ENCODE data around the gene ADAM20. TPM values are rescaled to one million over a fixed set of nuclear protein-coding genes. Genes with fewer than 3 reads are reported as not detected.
A peak's percentile ranks its signal among the peaks of the same experiment; 100 is the strongest.

Gene ADAM20
- total RNA-seq (2022) (1.3 and 1.8 TPM in 2 replicates), Bru-seq, nascent RNA (percentile 63 among the genes with signal in this experiment), BruChase-seq, experiment 1, labeled RNA remaining after a 6-hour chase (percentile 90 among the genes with signal in this experiment), BruChase-seq, experiment 2, labeled RNA remaining after a 2-hour chase (percentile 87 among the genes with signal in this experiment)
- long read RNA-seq = 0 reads

DNA sequence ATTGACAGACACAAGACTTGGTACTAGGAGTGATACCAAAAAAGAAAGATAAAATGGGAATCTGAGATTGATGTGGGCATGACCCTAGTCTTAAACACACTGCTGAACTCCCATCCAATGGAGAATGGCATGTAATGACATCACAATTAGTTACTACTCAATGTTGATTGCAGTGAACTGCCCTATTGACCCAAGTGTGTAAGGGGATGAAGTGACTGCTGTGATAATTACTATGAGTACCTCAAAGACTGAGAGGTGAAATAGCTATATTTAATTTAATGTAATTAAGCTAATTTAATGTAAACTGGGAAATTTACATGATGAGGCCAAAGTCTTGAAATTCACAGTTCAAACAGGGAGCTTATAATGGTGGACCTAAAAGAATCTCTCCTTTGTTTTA is at the start of gene ADAM20:
Gene ADAM20 (minus strand): TSS at position 101 of the 400 bp plus-strand sequence. CDS start 10,247 bp downstream, outside the sequence.
- no peak within 1 kb of the TSS for H3K4me3 Mint-ChIP-seq (ENCODE audit: low read depth, unreplicated experiment)
- H3K9me3 Mint-ChIP-seq (ENCODE audit: low read depth, unreplicated experiment) = peaks cover 14% of the 10 kb centered on the region
- DNase-seq = no peak
- no peaks in the 10 kb centered on the region for H3K27me3 Mint-ChIP-seq (ENCODE audit: unreplicated experiment)
- BruUV-seq (replicated peaks) = no TSS peak
- TF ChIP-seq, protein P1, sequence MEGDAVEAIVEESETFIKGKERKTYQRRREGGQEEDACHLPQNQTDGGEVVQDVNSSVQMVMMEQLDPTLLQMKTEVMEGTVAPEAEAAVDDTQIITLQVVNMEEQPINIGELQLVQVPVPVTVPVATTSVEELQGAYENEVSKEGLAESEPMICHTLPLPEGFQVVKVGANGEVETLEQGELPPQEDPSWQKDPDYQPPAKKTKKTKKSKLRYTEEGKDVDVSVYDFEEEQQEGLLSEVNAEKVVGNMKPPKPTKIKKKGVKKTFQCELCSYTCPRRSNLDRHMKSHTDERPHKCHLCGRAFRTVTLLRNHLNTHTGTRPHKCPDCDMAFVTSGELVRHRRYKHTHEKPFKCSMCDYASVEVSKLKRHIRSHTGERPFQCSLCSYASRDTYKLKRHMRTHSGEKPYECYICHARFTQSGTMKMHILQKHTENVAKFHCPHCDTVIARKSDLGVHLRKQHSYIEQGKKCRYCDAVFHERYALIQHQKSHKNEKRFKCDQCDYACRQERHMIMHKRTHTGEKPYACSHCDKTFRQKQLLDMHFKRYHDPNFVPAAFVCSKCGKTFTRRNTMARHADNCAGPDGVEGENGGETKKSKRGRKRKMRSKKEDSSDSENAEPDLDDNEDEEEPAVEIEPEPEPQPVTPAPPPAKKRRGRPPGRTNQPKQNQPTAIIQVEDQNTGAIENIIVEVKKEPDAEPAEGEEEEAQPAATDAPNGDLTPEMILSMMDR (IDR thresholded peaks at IDR 0.05; ENCODE audit: unreplicated experiment) = no peak
- CTCF ChIA-PET = no interaction called here
- intact Hi-C loops (cut with micrococcal nuclease; ENCODE audit: unreplicated experiment) = no loop called here
- H3K36me3 Mint-ChIP-seq (ENCODE audit: insufficient read depth, unreplicated experiment) = no peaks in the 10 kb centered on the region
- no peaks in the 10 kb centered on the region for H3K4me1 Mint-ChIP-seq (ENCODE audit: low read depth, unreplicated experiment)
- no peak within 1 kb of the TSS for H3K27ac Mint-ChIP-seq (ENCODE audit: unreplicated experiment)

DNA sequence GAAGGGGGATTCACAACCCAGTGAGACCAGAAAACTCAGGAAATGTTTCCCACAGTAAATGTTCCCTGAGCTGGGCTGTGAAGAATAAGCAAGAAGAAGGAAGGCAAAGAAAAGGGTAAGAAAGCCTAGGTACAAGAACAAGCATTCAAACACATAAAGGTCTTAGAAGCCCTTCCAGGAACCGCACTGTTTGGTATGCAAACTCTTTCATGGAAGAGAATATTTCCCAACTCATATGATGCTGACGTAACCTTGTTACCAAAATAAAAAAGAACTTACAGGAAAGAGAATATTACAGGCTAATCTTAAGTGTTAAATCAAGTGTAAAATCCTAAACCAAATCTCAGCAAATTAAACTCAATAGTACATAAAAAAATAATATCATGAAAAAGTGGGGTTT is 42.1 kb upstream of the ADAM20 start:
- Mint-ChIP-seq H3K4me3 (ENCODE audit: low read depth, unreplicated experiment) (no peak overlapping the region), H3K36me3 (ENCODE audit: insufficient read depth, unreplicated experiment) (no peaks in the 10 kb centered on the region), H3K9me3 (ENCODE audit: low read depth, unreplicated experiment) (peaks cover 3% of the 10 kb centered on the region), H3K4me1 (ENCODE audit: low read depth, unreplicated experiment) (no peaks in the 10 kb centered on the region), H3K27me3 (ENCODE audit: unreplicated experiment) (no peaks in the 10 kb centered on the region), H3K27ac (ENCODE audit: unreplicated experiment) (no peak overlapping the region)
- CTCF ChIA-PET = no interaction called here
- no peak for DNase-seq
- intact Hi-C loops (cut with micrococcal nuclease; ENCODE audit: unreplicated experiment) = no loop called here
- TF ChIP-seq, protein P1 (IDR thresholded peaks at IDR 0.05; ENCODE audit: unreplicated experiment) = no peak
- no TSS peak for BruUV-seq (replicated peaks)

DNA sequence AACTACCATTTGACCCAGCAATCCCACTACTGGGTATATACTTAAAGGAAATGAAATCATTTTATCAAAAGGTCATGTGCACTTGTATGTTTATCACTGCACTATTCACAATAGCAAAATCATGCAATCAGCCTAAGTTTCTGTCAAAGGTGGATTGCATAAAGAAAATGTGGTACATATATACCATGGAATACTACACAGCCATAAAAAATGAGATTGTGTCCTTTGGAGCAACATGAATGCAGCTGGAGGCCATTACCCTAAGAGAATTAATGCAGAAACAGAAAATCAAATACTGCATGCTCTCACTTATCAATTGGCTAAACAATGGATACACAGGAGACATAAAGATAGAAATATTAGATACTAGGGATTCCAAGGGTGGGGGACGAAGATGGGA is 38.2 kb upstream of the ADAM20 start:
- H3K27me3 Mint-ChIP-seq (ENCODE audit: unreplicated experiment) = no peaks in the 10 kb centered on the region
- H3K9me3 Mint-ChIP-seq (ENCODE audit: low read depth, unreplicated experiment) = peaks cover 3% of the 10 kb centered on the region
- intact Hi-C loops (cut with micrococcal nuclease; ENCODE audit: unreplicated experiment) = no loop called here
- BruUV-seq (replicated peaks) = no TSS peak
- DNase-seq = no peak
- no peak overlapping the region for H3K4me3 Mint-ChIP-seq (ENCODE audit: low read depth, unreplicated experiment)
- no peaks in the 10 kb centered on the region for H3K4me1 Mint-ChIP-seq (ENCODE audit: low read depth, unreplicated experiment)
- no peak overlapping the region for H3K27ac Mint-ChIP-seq (ENCODE audit: unreplicated experiment)
- TF ChIP-seq, protein P1 (IDR thresholded peaks at IDR 0.05; ENCODE audit: unreplicated experiment) = no peak
- H3K36me3 Mint-ChIP-seq (ENCODE audit: insufficient read depth, unreplicated experiment) = no peaks in the 10 kb centered on the region
- CTCF ChIA-PET = no interaction called here

DNA sequence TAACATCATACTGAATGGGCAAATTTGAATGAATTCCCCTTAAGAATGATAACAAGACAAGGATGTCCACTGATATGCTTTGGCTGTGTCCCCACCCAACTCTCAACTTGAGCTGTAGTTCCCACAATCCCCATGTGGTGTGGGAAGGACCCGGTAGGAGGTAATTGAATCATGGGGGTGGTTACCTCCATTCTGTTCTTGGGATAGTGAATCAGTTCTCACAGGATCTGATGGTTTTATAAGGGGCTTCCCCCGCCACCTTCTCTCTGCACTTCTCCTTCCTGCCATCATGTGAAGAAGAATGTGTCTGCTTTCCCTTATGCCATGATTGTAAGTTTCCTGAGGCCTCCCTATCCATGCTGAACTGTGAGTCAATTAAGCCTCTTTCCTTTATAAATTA is 36.3 kb upstream of the ADAM20 start:
- Mint-ChIP-seq H3K27me3 (ENCODE audit: unreplicated experiment) (no peaks in the 10 kb centered on the region), H3K4me3 (ENCODE audit: low read depth, unreplicated experiment) (no peak overlapping the region), H3K4me1 (ENCODE audit: low read depth, unreplicated experiment) (no peaks in the 10 kb centered on the region), H3K36me3 (ENCODE audit: insufficient read depth, unreplicated experiment) (no peaks in the 10 kb centered on the region), H3K9me3 (ENCODE audit: low read depth, unreplicated experiment) (peaks cover 3% of the 10 kb centered on the region), H3K27ac (ENCODE audit: unreplicated experiment) (no peak overlapping the region)
- no peak for DNase-seq
- TF ChIP-seq, protein P1 (IDR thresholded peaks at IDR 0.05; ENCODE audit: unreplicated experiment) = no peak
- CTCF ChIA-PET = no interaction called here
- no TSS peak for BruUV-seq (replicated peaks)
- intact Hi-C loops (cut with micrococcal nuclease; ENCODE audit: unreplicated experiment) = no loop called here

All from Calu3 (cell line).